Measurements from ENCODE around the gene RAB44. TPM values are rescaled to one million over a fixed set of nuclear protein-coding genes. Genes with fewer than 3 reads are reported as not detected.

RAB44 gene
- total and polyA plus RNA-seq, 2 experiments from 2014 or later = not detected

DNA sequence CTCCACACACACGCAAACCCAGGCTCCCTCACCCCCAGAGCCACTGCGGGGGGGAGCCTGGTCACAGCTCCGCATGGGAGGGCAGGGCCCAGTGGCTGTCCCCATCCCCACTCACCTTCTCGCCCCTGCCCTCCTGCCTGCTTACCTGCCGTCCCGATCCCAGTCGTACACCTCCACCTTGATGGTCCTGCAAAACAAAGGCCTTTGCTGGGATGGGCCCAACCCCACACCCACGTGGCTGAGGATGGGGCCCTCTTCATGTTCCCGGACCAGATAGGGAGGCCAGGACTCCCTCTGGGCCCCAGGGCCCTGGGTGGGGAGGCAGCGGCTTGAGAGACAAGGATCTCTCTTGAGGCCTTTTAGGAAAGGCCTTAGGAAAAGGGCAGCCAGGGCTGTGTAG, 67.6 kb downstream of the RAB44 start:
- no peak for DNase-seq (ENCODE audit: low spot score)
- H3K79me2 ChIP-seq = no peaks in the 10 kb centered on the region
- H2AFZ ChIP-seq = no peak overlapping the region
- H3K9me2 ChIP-seq (replicated peaks; ENCODE audit: insufficient read depth) = no peaks in the 10 kb centered on the region
- H3K36me3 ChIP-seq (replicated peaks; ENCODE audit: insufficient read depth, low read depth) = no peaks in the 10 kb centered on the region
- H3K9me3 ChIP-seq (ENCODE audit: low read depth) = no peaks in the 10 kb centered on the region
- H3K4me3 ChIP-seq = no peak overlapping the region
- H3K4me1 ChIP-seq (ENCODE audit: insufficient read depth) = no peaks in the 10 kb centered on the region
- WGBS (ENCODE audit: low lambda C conversion rate, missing lambda C conversion rate) = 74% methylated on average over 4 of the region's 10 CpGs
- no peak overlapping the region for H3K4me2 ChIP-seq
- TF ChIP-seq EZH2 (IDR thresholded peaks at IDR 0.05; ENCODE audit: borderline replicate concordance) = no peak
- no peak for TF ChIP-seq CTCF (IDR thresholded peaks at IDR 0.05; ENCODE audit: poor library complexity)
- no peak for TF ChIP-seq EZH2phosphoT487 (IDR thresholded peaks at IDR 0.05; ENCODE audit: low read depth, severe bottlenecking, unreplicated experiment)
- H3K27me3 ChIP-seq = no peaks in the 10 kb centered on the region
- H4K20me1 ChIP-seq (ENCODE audit: insufficient read depth, poor library complexity, severe bottlenecking) = no peaks in the 10 kb centered on the region
- no peak overlapping the region for H3K27ac ChIP-seq

- TF ChIP-seq CTCF (IDR thresholded peaks at IDR 0.05; ENCODE audit: poor library complexity) (peak; percentile 91), EZH2 (IDR thresholded peaks at IDR 0.05; ENCODE audit: borderline replicate concordance) (no peak), EZH2phosphoT487 (IDR thresholded peaks at IDR 0.05; ENCODE audit: low read depth, severe bottlenecking, unreplicated experiment) (no peak)
- DNase-seq (ENCODE audit: low spot score) = peak; percentile 93
- H3K9me3 ChIP-seq (ENCODE audit: low read depth) = no peaks in the 10 kb centered on the region
- H2AFZ ChIP-seq = no peak overlapping the region
- H3K27ac ChIP-seq = no peak overlapping the region
- no peak overlapping the region for H3K4me3 ChIP-seq
- H3K27me3 ChIP-seq = no peaks in the 10 kb centered on the region
- H3K4me2 ChIP-seq = no peak overlapping the region
- WGBS (ENCODE audit: low lambda C conversion rate, missing lambda C conversion rate) = 47% methylated on average over 17 of the region's 17 CpGs
- no peaks in the 10 kb centered on the region for H3K4me1 ChIP-seq (ENCODE audit: insufficient read depth)
- no peaks in the 10 kb centered on the region for H3K9me2 ChIP-seq (replicated peaks; ENCODE audit: insufficient read depth)
- H3K36me3 ChIP-seq (replicated peaks; ENCODE audit: insufficient read depth, low read depth) = no peaks in the 10 kb centered on the region
- H4K20me1 ChIP-seq (ENCODE audit: insufficient read depth, poor library complexity, severe bottlenecking) = no peaks in the 10 kb centered on the region
- no peaks in the 10 kb centered on the region for H3K79me2 ChIP-seq
Observed at GRCh38 chr6:36765594-36766398, 68.2 kb downstream of the RAB44 start.

DNA sequence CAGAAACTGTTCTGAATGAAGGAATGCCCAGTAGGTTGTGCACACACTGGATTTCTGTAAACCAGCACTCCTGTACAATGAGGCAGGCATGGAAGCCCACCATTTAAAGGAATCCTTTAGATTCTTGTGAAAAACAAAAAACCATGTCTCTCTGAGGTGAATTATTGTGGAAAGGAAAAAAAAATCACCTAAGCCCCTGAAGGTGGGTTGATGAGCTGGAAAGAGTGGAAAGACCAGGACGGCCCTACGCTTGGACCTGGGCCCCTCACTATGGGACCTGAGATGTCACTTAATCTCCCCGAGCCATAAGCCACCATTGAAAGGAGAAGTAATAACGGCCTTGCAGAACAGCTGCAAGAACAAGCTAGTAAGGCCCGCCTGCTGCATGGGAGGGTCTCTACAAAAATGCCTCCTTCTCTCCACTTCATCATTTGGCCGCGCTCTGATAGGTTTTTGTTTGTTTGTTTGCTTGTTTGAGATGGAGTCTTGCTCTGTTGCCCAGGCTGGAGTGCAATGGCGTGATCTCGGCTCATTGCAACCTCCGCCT, 68.8 kb downstream of the RAB44 start:
- no peaks in the 10 kb centered on the region for H3K9me3 ChIP-seq (ENCODE audit: low read depth)
- no peak overlapping the region for H3K4me2 ChIP-seq
- H3K9me2 ChIP-seq (replicated peaks; ENCODE audit: insufficient read depth) = no peaks in the 10 kb centered on the region
- H3K79me2 ChIP-seq = no peaks in the 10 kb centered on the region
- H3K4me3 ChIP-seq = no peak overlapping the region
- no peaks in the 10 kb centered on the region for H4K20me1 ChIP-seq (ENCODE audit: insufficient read depth, poor library complexity, severe bottlenecking)
- H3K4me1 ChIP-seq (ENCODE audit: insufficient read depth) = no peaks in the 10 kb centered on the region
- TF ChIP-seq CTCF (IDR thresholded peaks at IDR 0.05; ENCODE audit: poor library complexity) (no peak), EZH2 (IDR thresholded peaks at IDR 0.05; ENCODE audit: borderline replicate concordance) (no peak), EZH2phosphoT487 (IDR thresholded peaks at IDR 0.05; ENCODE audit: low read depth, severe bottlenecking, unreplicated experiment) (no peak)
- no peak overlapping the region for H2AFZ ChIP-seq
- no peaks in the 10 kb centered on the region for H3K36me3 ChIP-seq (replicated peaks; ENCODE audit: insufficient read depth, low read depth)
- 88% methylated on average over 10 of the region's 10 CpGs for WGBS (ENCODE audit: low lambda C conversion rate, missing lambda C conversion rate)
- no peak overlapping the region for H3K27ac ChIP-seq
- DNase-seq (ENCODE audit: low spot score) = no peak
- no peaks in the 10 kb centered on the region for H3K27me3 ChIP-seq

Data from hepatocyte (in vitro differentiated cells).